NT2/D1 (cell line): ENCODE measurements around the gene VWDE.

Experiments used
- SUZ12 ChIP-seq: IDR thresholded peaks from 2 replicates; pipeline ENCODE4 v1.6.1; 2011; ENCODE audit not compliant: insufficient read length, insufficient read depth; ENCODE audit errors: extremely low read depth
- YY1 ChIP-seq: IDR thresholded peaks from 2 replicates; pipeline ENCODE4 v1.6.1; 2011; ENCODE audit not compliant: insufficient read length, insufficient read depth
- ZNF274 ChIP-seq: IDR thresholded peaks from 2 replicates; pipeline ENCODE4 v1.6.1; 2011; ENCODE audit warnings: mild to moderate bottlenecking, low read depth, low read length

GRCh38 chr7:12422554-12423320, 19.1 kb upstream of the VWDE start:
- TF ChIP-seq YY1 (no peak), SUZ12 (no peak), ZNF274 (no peak)
